ENCODE measurements around the gene CREBBP. TPM values are rescaled to one million over a fixed set of nuclear protein-coding genes. Genes with fewer than 3 reads are reported as not detected.

CREBBP gene
- total RNA-seq, 4 donors from 2014 or later = 58.5 to 146 (median 65.6) TPM

GRCh38 chr16:3830625-3831254, 49.8 kb downstream of the CREBBP start:
- Histone ChIP-seq H3K4me1 (no peaks in the 10 kb centered on the region), H3K27me3 (no peaks in the 10 kb centered on the region), H3K27ac (no peak overlapping the region), H3K36me3 (no peaks in the 10 kb centered on the region), H3K9me3 (no peaks in the 10 kb centered on the region), H3K4me3 (no peak overlapping the region)
- DNase-seq = no peak
- intact Hi-C loops (cut with DNase I; ENCODE audit: low total_unique reads) = no loop called here
- TF ChIP-seq POLR2A (IDR thresholded peaks at IDR 0.05) (no peak), CTCF (IDR thresholded peaks at IDR 0.05) (no peak)

GRCh38 chr16:3829631-3830536, 50.6 kb downstream of the CREBBP start:
- no peak overlapping the region for H3K27ac ChIP-seq
- TF ChIP-seq POLR2A (IDR thresholded peaks at IDR 0.05) (no peak), CTCF (IDR thresholded peaks at IDR 0.05) (no peak)
- H3K27me3 ChIP-seq = no peaks in the 10 kb centered on the region
- H3K4me3 ChIP-seq = no peak overlapping the region
- H3K4me1 ChIP-seq = peaks cover under 1 to 8% of the 10 kb centered on the region in 2 donors
- no peaks in the 10 kb centered on the region for H3K9me3 ChIP-seq
- DNase-seq = no peak
- intact Hi-C loops (cut with DNase I; ENCODE audit: low total_unique reads) = no loop called here
- no peaks in the 10 kb centered on the region for H3K36me3 ChIP-seq

DNA sequence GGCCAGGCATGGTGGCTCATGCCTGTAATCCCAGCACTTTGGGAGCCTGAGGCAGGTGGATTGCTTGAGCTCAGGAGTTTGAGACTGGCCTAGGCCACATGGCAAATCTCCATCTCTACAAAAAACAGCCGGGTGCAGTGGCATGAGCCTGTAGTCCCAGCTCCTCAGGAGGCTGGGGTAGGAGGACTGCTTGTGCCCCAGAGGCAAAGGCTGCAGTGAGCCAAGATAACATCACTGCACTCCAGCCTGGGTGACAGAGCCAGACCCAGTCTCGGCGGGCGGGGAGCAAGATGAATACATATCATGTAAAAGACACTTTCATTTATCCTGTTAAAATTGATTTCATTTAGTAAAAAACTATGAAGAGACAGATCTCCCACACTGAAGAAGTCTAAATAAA, 54.6 kb downstream of the CREBBP start:
- Histone ChIP-seq H3K27me3 (no peaks in the 10 kb centered on the region), H3K36me3 (no peaks in the 10 kb centered on the region), H3K4me1 (peaks cover 19 to 21% of the 10 kb centered on the region in 2 donors), H3K4me3 (no peak overlapping the region), H3K27ac (no peak overlapping the region), H3K9me3 (no peaks in the 10 kb centered on the region)
- no peak for DNase-seq
- TF ChIP-seq CTCF (IDR thresholded peaks at IDR 0.05) (no peak), POLR2A (IDR thresholded peaks at IDR 0.05) (no peak)
- intact Hi-C loops (cut with DNase I; ENCODE audit: low total_unique reads) = no loop called here

- Histone ChIP-seq H3K27me3 (no peaks in the 10 kb centered on the region), H3K4me3 (no peak overlapping the region), H3K27ac (peak overlapping the region in 1 of 2 donors; percentile 64), H3K36me3 (no peaks in the 10 kb centered on the region), H3K4me1 (peaks cover 19 to 29% of the 10 kb centered on the region in 2 donors), H3K9me3 (no peaks in the 10 kb centered on the region)
- no peak for DNase-seq
- intact Hi-C loops (cut with DNase I; ENCODE audit: low total_unique reads) = no loop called here
- TF ChIP-seq CTCF (IDR thresholded peaks at IDR 0.05) = no peak
Observed at GRCh38 chr16:3825103-3825502, 55.4 kb downstream of the CREBBP start.
